NT2/D1 (cell line): ENCODE measurements around the gene NENF.

Experiments used
- YY1 ChIP-seq: IDR thresholded peaks from 2 replicates; pipeline ENCODE4 v1.6.1; 2011; ENCODE audit not compliant: insufficient read length, insufficient read depth
- ZNF274 ChIP-seq: IDR thresholded peaks from 2 replicates; pipeline ENCODE4 v1.6.1; 2011; ENCODE audit warnings: mild to moderate bottlenecking, low read depth, low read length

DNA sequence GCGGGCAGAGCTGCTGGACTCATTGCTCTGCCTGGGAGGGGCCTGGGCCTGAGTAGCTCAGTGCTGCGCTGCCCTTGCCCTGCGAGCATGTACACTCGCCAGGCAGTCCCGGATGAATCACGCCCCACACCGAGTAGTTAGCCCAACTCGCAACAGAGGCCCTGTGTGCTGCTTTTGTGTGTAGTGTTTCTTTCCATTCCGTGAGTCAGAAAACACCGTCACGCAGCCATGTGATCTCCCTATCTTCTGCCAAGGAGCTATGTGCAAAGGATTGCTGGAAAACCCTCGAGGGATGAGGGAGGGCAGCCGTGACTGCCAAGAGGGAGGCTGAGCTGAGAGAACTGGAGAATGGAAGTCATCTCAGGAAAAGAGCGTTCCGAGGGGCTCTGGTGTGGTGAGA is 37.3 kb downstream of the NENF start:
- TF ChIP-seq YY1 (no peak), ZNF274 (no peak)
